Stimulated activated effector memory CD8-positive, alpha-beta T cell treated with anti-CD3 and anti-CD28 coated beads, Interleukin-12 subunit alpha, Interleukin-12 subunit beta, amount 100 ng/mL, for 72 hours (primary cell): Measurements from ENCODE around the gene ABLIM1.
A peak's percentile ranks its signal among the peaks of the same experiment; 100 is the strongest.

ENCODE experiments used
- ATAC-seq: fragments of 150-1000 bp; cut with Tn5 transposase; 2 replicates; pipeline ENCODE4 v1.10.0; 2021
- DNase-seq, 2 donors: peaks; one replicate each; pipeline ENCODE4 v3.0.0; 2021 to 2022; ENCODE audit warnings: low spot score in 2 of 2
- H3K27ac Mint-ChIP-seq: one replicate; pipeline ENCODE4 v1.8.0; 2022; ENCODE audit warnings: mild to moderate bottlenecking, mixed read lengths
- H3K36me3 Mint-ChIP-seq: one replicate; pipeline ENCODE4 v1.8.0; 2022; ENCODE audit warnings: mild to moderate bottlenecking, mixed read lengths
- H3K4me1 Mint-ChIP-seq: one replicate; pipeline ENCODE4 v1.8.0; 2022; ENCODE audit warnings: mixed read lengths
- H3K4me3 Mint-ChIP-seq: one replicate; pipeline ENCODE4 v1.8.0; 2022; ENCODE audit warnings: mild to moderate bottlenecking, mixed read lengths
- H3K9me3 Mint-ChIP-seq: one replicate; pipeline ENCODE4 v1.8.0; 2022; ENCODE audit warnings: mixed read lengths

The ABLIM1 gene

DNA sequence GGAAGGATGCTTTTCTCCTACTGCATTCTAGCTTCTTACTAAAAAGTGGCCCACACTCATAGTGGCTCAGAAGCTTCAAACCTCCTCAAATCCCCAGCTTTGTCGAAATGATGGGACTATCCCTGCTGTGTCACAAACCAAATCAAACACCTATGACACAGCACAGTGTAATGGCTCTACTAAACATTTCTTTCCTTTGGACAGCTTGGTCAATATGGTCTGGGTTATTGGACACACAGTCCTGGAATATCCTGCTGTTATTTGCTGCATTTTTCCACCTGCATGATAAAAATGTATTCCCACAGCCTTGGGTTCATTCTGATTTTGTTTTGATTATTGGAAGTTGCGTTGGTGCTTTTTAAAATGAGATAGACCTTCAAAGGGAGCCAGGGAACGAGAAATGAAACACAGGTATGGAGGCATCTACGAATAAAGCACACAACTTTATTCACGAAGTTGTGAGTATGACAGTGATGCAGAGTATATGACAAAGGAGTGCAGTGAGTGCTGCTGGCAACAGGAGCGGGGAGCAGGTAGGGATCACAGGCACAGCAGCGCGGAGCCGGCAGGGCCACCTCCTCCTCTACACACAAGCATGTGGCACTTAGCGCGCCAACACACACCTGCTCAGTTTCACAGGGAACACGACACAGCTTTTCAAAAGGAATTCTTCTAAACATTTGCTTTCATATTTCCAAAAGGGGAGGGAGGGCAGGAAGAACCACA is 227.2 kb downstream of the ABLIM1 start:
- DNase-seq = no peak
- peaks cover 18% of the 10 kb centered on the region for H3K36me3 Mint-ChIP-seq
- no peak overlapping the region for H3K4me3 Mint-ChIP-seq
- no peaks in the 10 kb centered on the region for H3K4me1 Mint-ChIP-seq
- ATAC-seq = no peak
- no peak overlapping the region for H3K27ac Mint-ChIP-seq
- H3K9me3 Mint-ChIP-seq = no peaks in the 10 kb centered on the region

DNA sequence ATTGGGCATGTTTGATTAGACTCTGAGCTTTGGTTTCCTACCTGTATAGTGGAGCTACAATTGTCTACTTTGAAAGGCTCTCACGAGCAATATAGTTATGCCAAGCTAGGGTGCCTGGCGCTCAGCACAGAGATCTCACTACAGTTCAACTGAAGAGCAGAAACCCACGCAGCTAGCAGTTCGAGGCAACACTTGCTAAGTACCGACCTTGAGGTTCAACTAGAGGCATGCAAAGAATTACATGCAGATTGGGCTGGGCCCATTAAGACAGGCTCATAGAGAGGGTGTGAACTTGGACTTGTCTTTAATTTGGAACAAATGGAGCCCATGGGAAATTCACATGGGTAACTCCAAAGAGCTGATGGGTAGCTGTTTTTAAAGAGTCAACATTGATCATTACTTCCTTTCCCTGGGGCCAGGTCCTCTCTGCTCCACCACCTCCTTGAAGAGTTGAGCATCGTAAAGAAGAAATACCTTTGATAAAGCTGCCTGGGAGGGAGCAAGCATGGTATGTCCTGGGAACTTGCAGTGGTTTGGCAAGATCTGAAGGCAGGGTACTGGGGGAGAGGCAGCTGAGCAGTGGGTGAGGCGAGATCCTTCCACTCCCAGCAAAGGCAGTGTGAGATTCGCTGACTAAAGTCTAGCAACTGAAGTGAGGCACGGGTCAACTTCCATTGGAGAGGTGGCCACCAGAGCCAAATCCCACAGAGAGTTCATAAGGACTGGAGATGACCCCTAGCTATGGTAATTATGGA is 228.3 kb downstream of the ABLIM1 start:
- Mint-ChIP-seq H3K4me3 (no peak overlapping the region), H3K9me3 (no peaks in the 10 kb centered on the region), H3K4me1 (no peaks in the 10 kb centered on the region), H3K27ac (no peak overlapping the region), H3K36me3 (peaks cover 8% of the 10 kb centered on the region)
- no peak for DNase-seq
- no peak for ATAC-seq

- ATAC-seq (no peak), DNase-seq (no peak)
- Mint-ChIP-seq H3K4me3 (no peak overlapping the region), H3K27ac (no peak overlapping the region), H3K36me3 (peaks cover 8% of the 10 kb centered on the region), H3K4me1 (no peaks in the 10 kb centered on the region), H3K9me3 (no peaks in the 10 kb centered on the region)
These were observed 230.8 kb downstream of the ABLIM1 start for GRCh38 chr10:114427124-114427852.

- Mint-ChIP-seq H3K4me1 (no peaks in the 10 kb centered on the region), H3K36me3 (peaks cover 8% of the 10 kb centered on the region), H3K4me3 (no peak overlapping the region), H3K27ac (no peak overlapping the region), H3K9me3 (no peaks in the 10 kb centered on the region)
- ATAC-seq (no peak), DNase-seq (no peak)
These were observed 231.6 kb downstream of the ABLIM1 start for GRCh38 chr10:114426476-114426875.

DNA sequence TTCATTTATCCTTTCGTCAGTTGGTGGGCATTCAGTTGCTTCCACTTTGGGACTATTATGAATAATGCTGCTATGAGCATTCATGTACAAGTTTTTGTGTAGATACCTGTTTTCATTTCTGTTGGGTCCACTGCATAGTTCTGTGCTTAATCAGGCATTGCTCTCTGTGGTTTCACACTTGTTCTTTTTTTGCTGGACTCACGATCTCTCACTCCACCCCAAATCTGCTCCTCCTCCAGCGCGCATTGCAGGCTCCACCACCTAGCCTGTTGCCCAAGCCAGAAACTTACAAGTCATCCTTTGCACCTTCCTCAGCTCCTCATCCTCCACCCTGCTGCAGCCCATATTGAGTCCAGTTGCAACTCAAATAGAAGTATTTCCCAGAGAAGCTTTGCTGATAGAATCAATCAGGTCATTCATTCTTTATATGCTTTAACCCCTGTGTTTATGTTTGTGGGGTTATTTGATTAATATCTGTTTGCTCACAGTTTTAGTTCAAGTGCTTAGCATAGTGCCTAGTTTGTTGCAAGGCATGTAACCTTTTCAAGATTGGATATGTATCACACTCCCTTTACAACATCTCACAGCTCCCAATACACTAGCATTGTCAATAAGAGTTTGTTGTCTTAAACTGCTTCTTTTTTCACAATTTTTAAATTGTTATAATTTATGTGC is 237.1 kb downstream of the ABLIM1 start:
- peaks cover 5% of the 10 kb centered on the region for H3K4me1 Mint-ChIP-seq
- H3K4me3 Mint-ChIP-seq = no peak overlapping the region
- H3K9me3 Mint-ChIP-seq = no peaks in the 10 kb centered on the region
- no peak overlapping the region for H3K27ac Mint-ChIP-seq
- no peak for ATAC-seq
- H3K36me3 Mint-ChIP-seq = no peaks in the 10 kb centered on the region
- DNase-seq = no peak

DNA sequence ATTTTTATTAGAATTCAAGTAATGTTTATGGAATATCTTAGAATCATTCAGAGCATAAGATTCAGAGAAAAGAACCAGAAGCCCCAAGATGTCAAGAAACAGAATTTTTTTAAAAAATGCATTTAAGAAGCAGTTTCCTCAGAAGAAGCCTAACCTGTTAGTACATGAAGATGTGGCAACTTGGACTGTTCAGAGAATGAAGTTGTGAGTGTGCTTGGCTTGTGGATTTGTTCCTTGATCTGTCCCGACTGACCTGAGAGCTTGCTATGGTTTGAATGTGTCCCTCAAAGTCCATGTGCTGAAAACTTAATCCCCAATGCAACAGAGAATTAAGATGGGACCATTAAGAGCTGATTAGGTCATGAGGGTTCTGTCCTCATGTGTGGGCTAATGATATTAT is 240.0 kb downstream of the ABLIM1 start:
- no peaks in the 10 kb centered on the region for H3K36me3 Mint-ChIP-seq
- H3K27ac Mint-ChIP-seq = no peak overlapping the region
- DNase-seq (no peak), ATAC-seq (no peak)
- H3K9me3 Mint-ChIP-seq = no peaks in the 10 kb centered on the region
- H3K4me3 Mint-ChIP-seq = no peak overlapping the region
- H3K4me1 Mint-ChIP-seq = peaks cover 5% of the 10 kb centered on the region

- no peak for DNase-seq
- H3K36me3 Mint-ChIP-seq = no peaks in the 10 kb centered on the region
- peaks cover 1% of the 10 kb centered on the region for H3K4me1 Mint-ChIP-seq
- peak; percentile 42 for ATAC-seq
- H3K9me3 Mint-ChIP-seq = no peaks in the 10 kb centered on the region
- no peak overlapping the region for H3K4me3 Mint-ChIP-seq
- H3K27ac Mint-ChIP-seq = no peak overlapping the region
These were observed 244.9 kb downstream of the ABLIM1 start for GRCh38 chr10:114412907-114413797.

GRCh38 chr10:114408968-114409444 is 249.1 kb downstream of the ABLIM1 start:
- Mint-ChIP-seq H3K4me1 (peaks cover 18% of the 10 kb centered on the region), H3K9me3 (no peaks in the 10 kb centered on the region), H3K36me3 (no peaks in the 10 kb centered on the region), H3K27ac (no peak overlapping the region), H3K4me3 (no peak overlapping the region)
- ATAC-seq (no peak), DNase-seq (no peak)

- ATAC-seq (no peak), DNase-seq (no peak)
- Mint-ChIP-seq H3K4me3 (no peak overlapping the region), H3K27ac (no peak overlapping the region), H3K4me1 (peaks cover 18% of the 10 kb centered on the region), H3K9me3 (no peaks in the 10 kb centered on the region), H3K36me3 (no peaks in the 10 kb centered on the region)
These were observed 249.7 kb downstream of the ABLIM1 start for GRCh38 chr10:114408112-114408967.

GRCh38 chr10:114406455-114406854 is 251.6 kb downstream of the ABLIM1 start:
- no peak for ATAC-seq
- no peak for DNase-seq
- no peak overlapping the region for H3K4me3 Mint-ChIP-seq
- peaks cover 25% of the 10 kb centered on the region for H3K4me1 Mint-ChIP-seq
- H3K36me3 Mint-ChIP-seq = no peaks in the 10 kb centered on the region
- no peak overlapping the region for H3K27ac Mint-ChIP-seq
- no peaks in the 10 kb centered on the region for H3K9me3 Mint-ChIP-seq

DNA sequence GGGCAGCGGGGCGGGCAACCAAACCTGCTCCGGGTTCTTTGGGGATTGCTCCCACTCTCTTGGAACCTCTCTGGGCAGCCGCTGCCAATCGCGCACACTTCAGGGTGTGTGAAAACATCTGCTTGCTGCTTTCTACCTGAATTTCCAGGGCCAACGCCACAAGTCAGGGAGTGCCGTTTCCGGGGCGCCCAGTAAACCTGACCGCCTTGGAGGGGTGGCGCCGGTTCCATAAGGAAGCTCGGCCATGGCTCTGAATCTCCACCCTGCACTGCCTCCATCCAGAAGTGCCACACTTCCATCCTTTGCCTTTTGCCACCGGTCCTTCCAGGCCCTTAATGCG is 253.1 kb downstream of the ABLIM1 start:
- no peak for DNase-seq
- peak overlapping the region; percentile 49 for H3K4me3 Mint-ChIP-seq
- H3K9me3 Mint-ChIP-seq = no peaks in the 10 kb centered on the region
- H3K36me3 Mint-ChIP-seq = no peaks in the 10 kb centered on the region
- peaks cover 25% of the 10 kb centered on the region for H3K4me1 Mint-ChIP-seq
- no peak for ATAC-seq
- no peak overlapping the region for H3K27ac Mint-ChIP-seq

DNA sequence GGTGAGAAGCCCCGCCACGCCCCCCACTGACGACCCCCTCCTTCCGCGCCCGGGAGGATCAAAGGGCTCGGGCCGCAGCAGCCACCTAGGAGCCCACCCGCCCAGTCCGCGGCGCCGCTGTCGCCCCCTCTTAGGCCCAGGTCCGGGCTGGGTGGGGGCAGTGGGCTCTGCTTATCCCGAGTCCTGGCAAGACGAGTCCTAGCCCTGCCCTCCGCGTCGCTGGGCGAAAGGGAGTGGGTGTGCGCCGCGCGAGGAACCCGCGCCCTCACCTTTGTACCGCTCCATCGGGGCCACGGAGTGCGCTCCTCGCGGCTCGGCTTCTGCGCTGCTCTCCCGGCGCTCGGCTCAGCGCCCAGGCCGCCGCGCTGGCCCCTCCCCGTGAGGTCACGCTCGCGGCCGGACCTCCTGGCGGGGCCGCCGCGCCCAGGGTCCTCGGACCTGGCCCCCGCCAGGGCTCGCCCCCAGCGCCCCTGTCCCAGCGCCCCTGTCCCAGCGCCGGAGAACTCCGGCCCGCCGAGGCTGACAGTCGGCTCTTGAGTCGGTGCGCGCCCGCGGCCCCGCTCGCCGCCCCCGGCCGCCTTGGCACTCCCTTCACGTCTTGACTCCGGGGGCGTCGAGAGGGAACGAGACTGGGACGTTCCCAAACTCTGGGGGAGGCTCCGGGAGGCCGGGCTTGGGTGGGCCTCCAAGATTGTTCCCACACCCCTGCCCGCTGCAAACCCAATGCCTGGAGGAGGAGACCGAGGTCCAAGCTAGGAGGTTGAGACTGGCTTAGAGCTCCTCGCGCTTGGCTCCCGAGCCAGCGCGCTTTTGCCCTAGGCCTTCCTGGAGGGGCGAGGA is 253.7 kb downstream of the ABLIM1 start, which contains the start of gene AFAP1L2:
TSS of gene AFAP1L2 (minus strand) at position 332 of the 840 bp plus-strand sequence. CDS start at position 285, 47 bp downstream.
- DNase-seq (no peak), ATAC-seq (peak; percentile 54)
- Mint-ChIP-seq H3K4me1 (peaks cover 25% of the 10 kb centered on the region), H3K36me3 (no peaks in the 10 kb centered on the region), H3K27ac (no peak within 1 kb of the TSS), H3K4me3 (peak within 1 kb of the TSS; percentile 49), H3K9me3 (no peaks in the 10 kb centered on the region)
